Kidney epithelial cell (primary cell): ENCODE measurements around the gene ADGRA1. TPM values are rescaled to one million over a fixed set of nuclear protein-coding genes. Genes with fewer than 3 reads are reported as not detected.

Experiments
- DNase-seq: peaks from one replicate; pipeline ENCODE4 v3.0.0-alpha.2; 2010; ENCODE audit warnings: low read depth
- H3K27me3 ChIP-seq: 2 replicates; pipeline ENCODE4 v1.6.0; 2011; ENCODE audit warnings: low read length; ENCODE audit not compliant: control insufficient read depth, insufficient read depth
- H3K36me3 ChIP-seq: 2 replicates; pipeline ENCODE4 v1.5.1; 2011; ENCODE audit warnings: low read length; ENCODE audit not compliant: control insufficient read depth, insufficient read depth
- H3K4me3 ChIP-seq: 2 replicates; pipeline ENCODE4 v1.5.1; 2011; ENCODE audit warnings: low read depth, mild to moderate bottlenecking, control low read depth, low read length
- CTCF ChIP-seq: IDR thresholded peaks from 2 replicates; pipeline ENCODE4 v1.5.1; 2011; ENCODE audit warnings: mild to moderate bottlenecking, moderate library complexity, low read length, control low read depth, inconsistent platforms; ENCODE audit not compliant: insufficient read depth, poor library complexity, severe bottlenecking
- total RNA-seq: library from RNA; depleted of rRNA; stranded (reverse); fragments of >200 nt; gene quantifications from 2 replicates; pipeline ENCODE4 v1.2.3, GENCODE V29; 2015

Gene ADGRA1
- total RNA-seq, 1 donor from 2014 or later, result not detected

- no peak for DNase-seq
- Histone ChIP-seq H3K4me3 (no peak overlapping the region), H3K36me3 (no peaks in the 10 kb centered on the region), H3K27me3 (peaks cover 50% of the 10 kb centered on the region)
- no peak for TF ChIP-seq CTCF
Observed at GRCh38 chr10:133158756-133159610, 71.3 kb downstream of the ADGRA1 start.

- Histone ChIP-seq H3K36me3 (no peaks in the 10 kb centered on the region), H3K4me3 (no peak overlapping the region), H3K27me3 (peaks cover 56% of the 10 kb centered on the region)
- DNase-seq, result no peak
- TF ChIP-seq CTCF, result no peak
Observed at GRCh38 chr10:133159611-133159949, 71.9 kb downstream of the ADGRA1 start.

- Histone ChIP-seq H3K27me3 (peaks cover 62% of the 10 kb centered on the region), H3K4me3 (peak within 1 kb of the TSS; percentile 19), H3K36me3 (no peaks in the 10 kb centered on the region)
- no peak for DNase-seq
- no peak for TF ChIP-seq CTCF
Observed at GRCh38 chr10:133159950-133160825, 72.5 kb downstream of the ADGRA1 start, which contains the start of gene KNDC1. TSS of gene KNDC1 (plus strand) at chr10:133160219. CDS start at chr10:133160468, 249 bp downstream.

GRCh38 chr10:133160826-133161471 is 73.2 kb downstream of the ADGRA1 start:
- no peak for TF ChIP-seq CTCF
- peaks cover 62% of the 10 kb centered on the region for H3K27me3 ChIP-seq
- peak overlapping the region; percentile 19 for H3K4me3 ChIP-seq
- H3K36me3 ChIP-seq, result no peaks in the 10 kb centered on the region
- DNase-seq, result no peak

- Histone ChIP-seq H3K27me3 (peaks cover 62% of the 10 kb centered on the region), H3K36me3 (no peaks in the 10 kb centered on the region), H3K4me3 (no peak overlapping the region)
- no peak for TF ChIP-seq CTCF
- no peak for DNase-seq
Observed at GRCh38 chr10:133161486-133162109, 73.9 kb downstream of the ADGRA1 start.
